Neuronal stem cell (in vitro differentiated cells): Measurements from ENCODE around the gene TULP3.

Source experiments
- DNase-seq: peaks from one replicate; pipeline ENCODE4 v3.0.0-alpha.2; 2013; ENCODE audit warnings: low spot score
- H2AFZ ChIP-seq: one replicate; pipeline ENCODE4 v1.6.1; 2013; ENCODE audit warnings: mild to moderate bottlenecking, low read length, inconsistent platforms
- H2AK5ac ChIP-seq: 2 replicates; pipeline ENCODE4 v1.6.1; 2013; ENCODE audit warnings: low read depth, mild to moderate bottlenecking, inconsistent platforms, low read length, moderate library complexity, mixed read lengths
- H2BK120ac ChIP-seq: 2 replicates; pipeline ENCODE4 v1.6.1; 2013; ENCODE audit warnings: low read depth, mild to moderate bottlenecking, inconsistent platforms, low read length, moderate library complexity, mixed read lengths
- H2BK12ac ChIP-seq: one replicate; pipeline ENCODE4 v1.6.1; 2013; ENCODE audit warnings: low read length, inconsistent platforms
- H2BK15ac ChIP-seq: 2 replicates; pipeline ENCODE4 v1.6.1; 2013; ENCODE audit warnings: mild to moderate bottlenecking, low read length, inconsistent platforms, mixed read lengths
- H2BK5ac ChIP-seq: one replicate; pipeline ENCODE4 v1.6.1; 2013; ENCODE audit warnings: inconsistent platforms, mild to moderate bottlenecking, low read length, moderate library complexity
- H3K14ac ChIP-seq: one replicate; pipeline ENCODE4 v1.6.1; 2013; ENCODE audit warnings: low read length, inconsistent platforms
- H3K18ac ChIP-seq: 2 replicates; pipeline ENCODE4 v1.6.1; 2013; ENCODE audit warnings: low read length, inconsistent platforms
- H3K23ac ChIP-seq: 2 replicates; pipeline ENCODE4 v1.6.1; 2013; ENCODE audit warnings: low read depth, mild to moderate bottlenecking, mixed read lengths, low read length, inconsistent platforms; ENCODE audit not compliant: poor library complexity
- H3K27ac ChIP-seq: replicated peaks from 3 replicates; pipeline ENCODE4 v1.5.1; 2013; ENCODE audit warnings: low read length, inconsistent platforms
- H3K27me3 ChIP-seq, 3 experiments: 2 replicates each; pipeline ENCODE4 v1.6.1; 2013; ENCODE audit warnings: low read length in 3 of 3, mild to moderate bottlenecking in 2 of 3, inconsistent platforms in 1 of 3, low read depth in 1 of 3, mixed read lengths in 1 of 3, moderate library complexity in 1 of 3; ENCODE audit not compliant: control insufficient read depth in 3 of 3, insufficient read depth in 3 of 3
- H3K36me3 ChIP-seq, 2 donors: replicated peaks in 1 of 2; 2 replicates each; pipeline ENCODE4 v1.6.1; 2013; ENCODE audit warnings: low read length in 2 of 2; ENCODE audit not compliant: control insufficient read depth in 2 of 2, insufficient read depth in 2 of 2
- H3K4ac ChIP-seq: 2 replicates; pipeline ENCODE4 v1.6.1; 2013; ENCODE audit warnings: inconsistent platforms, mild to moderate bottlenecking, low read length, moderate library complexity
- H3K4me1 ChIP-seq, 2 donors: 1 replicate in 1 of 2; 2 replicates in 1 of 2; pipeline ENCODE4 v1.6.1; 2013; ENCODE audit warnings: low read length in 2 of 2, low read depth in 1 of 2; ENCODE audit not compliant: control insufficient read depth in 2 of 2, insufficient read depth in 1 of 2
- H3K4me2 ChIP-seq: one replicate; pipeline ENCODE4 v1.6.1; 2013; ENCODE audit warnings: mild to moderate bottlenecking, low read length, inconsistent platforms; ENCODE audit not compliant: insufficient read depth, poor library complexity, severe bottlenecking
- H3K4me3 ChIP-seq, 2 donors: 2 replicates each; pipeline ENCODE4 v1.5.1; 2013; ENCODE audit warnings: low read length in 2 of 2, mild to moderate bottlenecking in 2 of 2, inconsistent platforms in 1 of 2, moderate library complexity in 1 of 2
- H3K79me1 ChIP-seq: one replicate; pipeline ENCODE4 v1.6.1; 2013; ENCODE audit warnings: low read depth, mild to moderate bottlenecking, inconsistent platforms, low read length, moderate library complexity
- H3K9ac ChIP-seq: one replicate; pipeline ENCODE4 v1.6.1; 2013; ENCODE audit warnings: mild to moderate bottlenecking, low read depth, low read length, inconsistent platforms; ENCODE audit not compliant: poor library complexity
- H3K9me3 ChIP-seq, 2 donors: replicated peaks in 1 of 2; 2 replicates each; pipeline versions ENCODE3 to v1.6.1; 2013; ENCODE audit warnings: low read length in 2 of 2, mild to moderate bottlenecking in 2 of 2, inconsistent platforms in 1 of 2, low read depth in 1 of 2, mixed read lengths in 1 of 2, moderate library complexity in 1 of 2; ENCODE audit not compliant: control insufficient read depth in 2 of 2, insufficient read depth in 1 of 2
- H4K8ac ChIP-seq: one replicate; pipeline ENCODE4 v1.6.1; 2013; ENCODE audit warnings: low read depth, mild to moderate bottlenecking, inconsistent platforms, low read length, moderate library complexity
- H4K91ac ChIP-seq: one replicate; pipeline ENCODE4 v1.6.1; 2013; ENCODE audit warnings: low read length, low read depth, mild to moderate bottlenecking, inconsistent platforms; ENCODE audit not compliant: poor library complexity
- WGBS, 2 donors: extraction: QIAGEN DNeasy Blood & Tissue Kit; methylation state at CpG; one replicate each; pipeline ENCODE4 v1.1.7; 2013; ENCODE audit warnings: missing lambda C conversion rate in 2 of 2, mixed read lengths in 1 of 2; ENCODE audit not compliant: insufficient read length in 2 of 2, insufficient replicate concordance in 1 of 2; ENCODE audit errors: extremely low coverage in 2 of 2; 5-methylcytosine and 5-hydroxymethylcytosine counted together

Gene TULP3

GRCh38 chr12:2879853-2880252 is 10.8 kb upstream of the TULP3 start:
- Histone ChIP-seq H3K9me3 (no peaks in the 10 kb centered on the region), H3K79me1 (peaks cover 6% of the 10 kb centered on the region), H3K36me3 (peaks cover 5 to 55% of the 10 kb centered on the region in 2 donors), H3K4me2 (no peak overlapping the region), H3K27ac (no peak overlapping the region), H4K91ac (no peak overlapping the region), H3K9ac (no peak overlapping the region), H2BK120ac (no peak overlapping the region), H4K8ac (no peak overlapping the region), H3K18ac (no peak overlapping the region), H3K27me3 (no peaks in the 10 kb centered on the region), H2AK5ac (no peak overlapping the region), H3K4ac (no peak overlapping the region), H3K4me1 (peaks cover 0 to 3% of the 10 kb centered on the region in 2 donors), H2BK5ac (no peak overlapping the region), H3K4me3 (no peak overlapping the region), H2BK15ac (no peak overlapping the region), H2AFZ (no peak overlapping the region), H3K23ac (no peak overlapping the region), H3K14ac (no peak overlapping the region), H2BK12ac (no peak overlapping the region)
- DNase-seq = no peak
- WGBS, 2 donors = no CpG with 5 or more reads among the region's 3 CpGs

GRCh38 chr12:2884810-2885209 is 5.9 kb upstream of the TULP3 start:
- H3K4me2 ChIP-seq = no peak overlapping the region
- H2BK120ac ChIP-seq = no peak overlapping the region
- no peak overlapping the region for H3K9ac ChIP-seq
- H3K36me3 ChIP-seq = peaks cover 17 to 84% of the 10 kb centered on the region in 2 donors
- no peaks in the 10 kb centered on the region for H3K4me1 ChIP-seq
- H4K8ac ChIP-seq = no peak overlapping the region
- DNase-seq = no peak
- H3K18ac ChIP-seq = no peak overlapping the region
- H2BK5ac ChIP-seq = no peak overlapping the region
- no peak overlapping the region for H3K4ac ChIP-seq
- no peak overlapping the region for H2AK5ac ChIP-seq
- H3K23ac ChIP-seq = no peak overlapping the region
- no peak overlapping the region for H4K91ac ChIP-seq
- 100% methylated on average over 1 of the region's 2 CpGs; no CpG with 5 or more reads in 1 of the 2 donors for WGBS, 2 donors
- H2BK12ac ChIP-seq = no peak overlapping the region
- no peaks in the 10 kb centered on the region for H3K9me3 ChIP-seq
- H3K27ac ChIP-seq = no peak overlapping the region
- H3K79me1 ChIP-seq = no peaks in the 10 kb centered on the region
- no peak overlapping the region for H2AFZ ChIP-seq
- H3K27me3 ChIP-seq = no peaks in the 10 kb centered on the region
- no peak overlapping the region for H3K4me3 ChIP-seq
- H3K14ac ChIP-seq = no peak overlapping the region
- no peak overlapping the region for H2BK15ac ChIP-seq

DNA sequence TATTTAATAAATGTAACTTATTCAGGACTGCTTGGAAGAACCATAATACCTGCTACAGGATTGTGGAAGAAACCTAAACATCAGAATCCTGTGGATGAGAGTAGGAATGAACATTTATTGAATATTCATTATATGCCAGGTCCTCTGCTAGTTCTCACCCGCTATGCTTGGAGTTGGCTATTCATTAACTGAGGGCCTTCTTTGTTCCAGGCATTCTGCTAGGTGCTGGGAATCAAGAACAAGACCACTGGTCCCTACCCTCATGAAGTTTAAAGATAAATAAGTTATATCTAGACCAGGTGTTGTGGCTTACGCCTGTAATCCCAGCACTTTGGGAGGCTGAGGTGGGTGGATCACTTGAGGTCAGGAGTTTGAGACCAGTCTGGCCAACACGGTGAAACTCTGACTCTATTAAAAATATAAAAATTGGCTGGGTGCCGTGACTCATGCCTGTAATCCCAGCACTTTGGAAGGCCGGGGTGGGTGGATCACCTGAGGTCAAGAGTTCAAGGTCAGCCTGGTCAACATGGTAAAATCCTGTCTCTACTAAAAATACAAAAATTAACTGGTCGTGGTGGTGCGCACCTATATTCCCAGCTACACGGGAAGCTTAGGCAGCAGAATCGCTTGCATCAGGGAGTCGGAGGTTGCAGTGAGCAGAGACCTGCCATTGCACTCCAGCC is 3.8 kb upstream of the TULP3 start:
- no CpG with 5 or more reads among the region's 10 CpGs for WGBS, 2 donors
- Histone ChIP-seq H2BK120ac (no peak overlapping the region), H3K9me3 (no peaks in the 10 kb centered on the region), H3K23ac (no peak overlapping the region), H3K14ac (no peak overlapping the region), H3K4me2 (no peak overlapping the region), H2BK12ac (no peak overlapping the region), H3K79me1 (no peaks in the 10 kb centered on the region), H3K4me1 (peaks cover 0 to 3% of the 10 kb centered on the region in 2 donors), H2AK5ac (no peak overlapping the region), H2BK5ac (no peak overlapping the region), H4K91ac (no peak overlapping the region), H3K4ac (no peak overlapping the region), H3K18ac (no peak overlapping the region), H3K27me3 (no peaks in the 10 kb centered on the region), H3K36me3 (peaks cover 17 to 66% of the 10 kb centered on the region in 2 donors), H3K9ac (no peak overlapping the region), H2BK15ac (no peak overlapping the region), H3K4me3 (no peak overlapping the region), H3K27ac (no peak overlapping the region), H2AFZ (no peak overlapping the region), H4K8ac (no peak overlapping the region)
- DNase-seq = no peak

- Histone ChIP-seq H3K23ac (peak overlapping the region; percentile 94), H3K4ac (no peak overlapping the region), H3K4me2 (peak overlapping the region; percentile 80), H3K36me3 (peaks cover 17 to 53% of the 10 kb centered on the region in 2 donors), H3K9ac (peak overlapping the region; percentile 86), H2BK120ac (no peak overlapping the region), H2BK12ac (no peak overlapping the region), H3K14ac (peak overlapping the region; percentile 31), H3K4me3 (peak overlapping the region; percentile 74 to 89), H2BK5ac (peak overlapping the region; percentile 89), H2AK5ac (peak overlapping the region; percentile 13), H4K8ac (no peak overlapping the region), H2BK15ac (peak overlapping the region; percentile 64), H3K27me3 (no peaks in the 10 kb centered on the region), H3K27ac (peak overlapping the region; percentile 88), H3K18ac (peak overlapping the region; percentile 94), H3K9me3 (no peaks in the 10 kb centered on the region), H3K79me1 (no peaks in the 10 kb centered on the region), H4K91ac (no peak overlapping the region), H3K4me1 (peaks cover 0 to 3% of the 10 kb centered on the region in 2 donors), H2AFZ (peak overlapping the region; percentile 96)
- no CpG with 5 or more reads among the region's 10 CpGs for WGBS, 2 donors
- no peak for DNase-seq
Observed at GRCh38 chr12:2890001-2890387, 697 bp upstream of the TULP3 start.
